Spleen (tissue), 7 donors: ENCODE results near the gene ARHGAP10.

Experiments
- CTCF ChIP-seq, 11 experiments: fragments of 200-600 bp in 7 of 11; fragments of 450-650 bp in 4 of 11; sonication (generic) in 4 of 11; IDR thresholded peaks in 8 of 11; conservative IDR thresholded peaks in 3 of 11; 1 replicate in 7 of 11; 2 replicates in 4 of 11; pipeline versions ENCODE4 v1.4.0 to v1.8.0; 2016 to 2021; ENCODE audit warnings: antibody characterized with exemption in 11 of 11, inconsistent platforms in 4 of 11, mild to moderate bottlenecking in 1 of 11
- POLR2A ChIP-seq, 3 donors: fragments of 450-650 bp; IDR thresholded peaks; one replicate each; pipeline ENCODE4 v1.5.1; 2017; ENCODE audit warnings: antibody characterized with exemption in 3 of 3, mild to moderate bottlenecking in 1 of 3
- POLR2AphosphoS5 ChIP-seq, 3 donors: sonication (generic); formaldehyde crosslinking; IDR thresholded peaks; one replicate each; pipeline ENCODE4 v1.5.1; 2017; ENCODE audit warnings: antibody characterized with exemption in 3 of 3
- donor health status: DM: no; HTN: no; CAD: no; lungs with moderate emphysema.
- donor health status: DM: no; HTN: no; CAD: no.
- donor health status: DM: no; HTN: no; CAD: no.

- TF ChIP-seq POLR2A (IDR thresholded peaks at IDR 0.05) = no peak
- TF ChIP-seq CTCF (IDR thresholded peaks at IDR 0.05 in 8 of 11, conservative IDR thresholded peaks at IDR 0.05 in 3 of 11) = no peak
- no peak for TF ChIP-seq POLR2AphosphoS5 (IDR thresholded peaks at IDR 0.05)
These were observed 284.3 kb downstream of the ARHGAP10 start for GRCh38 chr4:148016063-148016637.
